Naive thymus-derived CD4-positive, alpha-beta T cell (primary cell): ENCODE results near the gene UFSP1. TPM values are rescaled to one million over a fixed set of nuclear protein-coding genes. Genes with fewer than 3 reads are reported as not detected.
A peak's percentile ranks its signal among the peaks of the same experiment; 100 is the strongest.
"Not testable (repeated sequence)": the region's sequence is repeated elsewhere in the genome, so short reads cannot be mapped to it uniquely, and the experiment has no call there.

Experiments used
- ATAC-seq: fragments of 150-1000 bp; cut with Tn5 transposase; 2 replicates; pipeline ENCODE4 v1.10.0; 2021; ENCODE audit warnings: mild to moderate bottlenecking, moderate library complexity
- CTCF ChIA-PET: fragments of 350-600 bp; sonication (Branson Sonifier 250); formaldehyde crosslinking; loops from one replicate; lab custom pipeline; 2021; ENCODE audit warnings: antibody characterized with exemption; lab: Charles Lee
- POLR2A ChIA-PET: fragments of 350-600 bp; sonication (Branson Sonifier 250); formaldehyde crosslinking; loops from one replicate; lab custom pipeline; 2021; ENCODE audit warnings: antibody characterized with exemption, inconsistent platforms; lab: Charles Lee
- DNase-seq, 9 donors: peaks; one replicate each; pipeline versions ENCODE4 v3.0.0 to v3.0.0-alpha.2; 2020 to 2022; ENCODE audit warnings: mixed read lengths in 1 of 9
- H3K27ac ChIP-seq: one replicate; pipeline ENCODE4 v1.7.0; 2013; ENCODE audit warnings: mild to moderate bottlenecking, low read depth, low read length, moderate library complexity
- H3K27me3 ChIP-seq, 2 donors: one replicate each; pipeline ENCODE4 v1.7.0; 2013; ENCODE audit warnings: low read length in 2 of 2, mild to moderate bottlenecking in 2 of 2, moderate library complexity in 2 of 2; ENCODE audit not compliant: control insufficient read depth in 2 of 2, insufficient read depth in 2 of 2
- H3K36me3 ChIP-seq, 3 experiments: 1 replicate in 2 of 3; 2 replicates in 1 of 3; pipeline ENCODE4 v1.7.0; 2013; ENCODE audit warnings: low read length in 3 of 3, mild to moderate bottlenecking in 3 of 3, moderate library complexity in 1 of 3; ENCODE audit not compliant: insufficient read depth in 3 of 3, control insufficient read depth in 2 of 3
- H3K4me1 ChIP-seq, 2 donors: one replicate each; pipeline ENCODE4 v1.7.0; 2013; ENCODE audit warnings: low read length in 2 of 2, mild to moderate bottlenecking in 2 of 2, moderate library complexity in 1 of 2; ENCODE audit not compliant: control insufficient read depth in 2 of 2, insufficient read depth in 2 of 2
- H3K4me3 ChIP-seq: 2 replicates; pipeline ENCODE4 v1.7.0; 2013; ENCODE audit warnings: mild to moderate bottlenecking, low read length
- H3K9me3 ChIP-seq, 3 experiments: 1 replicate in 2 of 3; 2 replicates in 1 of 3; pipeline ENCODE4 v1.7.0; 2013; ENCODE audit warnings: low read length in 3 of 3; ENCODE audit not compliant: control insufficient read depth in 2 of 3
- H3K27ac Mint-ChIP-seq, 9 donors: one replicate each; pipeline ENCODE4 v1.8.0; 2020 to 2022; ENCODE audit warnings: mixed read lengths in 9 of 9, mild to moderate bottlenecking in 8 of 9, moderate library complexity in 5 of 9, inconsistent platforms in 2 of 9
- H3K27me3 Mint-ChIP-seq, 5 donors: one replicate each; pipeline ENCODE4 v1.8.0; 2021 to 2022; ENCODE audit warnings: mixed read lengths in 5 of 5, mild to moderate bottlenecking in 1 of 5
- H3K36me3 Mint-ChIP-seq, 5 donors: one replicate each; pipeline ENCODE4 v1.8.0; 2020 to 2022; ENCODE audit warnings: mixed read lengths in 5 of 5, mild to moderate bottlenecking in 3 of 5, inconsistent platforms in 1 of 5
- H3K4me1 Mint-ChIP-seq, 7 donors: one replicate each; pipeline ENCODE4 v1.8.0; 2020 to 2022; ENCODE audit warnings: mixed read lengths in 7 of 7, mild to moderate bottlenecking in 3 of 7, inconsistent platforms in 1 of 7
- H3K4me3 Mint-ChIP-seq, 10 donors: one replicate each; pipeline ENCODE4 v1.8.0; 2020 to 2022; ENCODE audit warnings: mild to moderate bottlenecking in 10 of 10, mixed read lengths in 10 of 10, moderate library complexity in 6 of 10, inconsistent platforms in 2 of 10
- H3K9me3 Mint-ChIP-seq, 11 donors: one replicate each; pipeline ENCODE4 v1.8.0; 2020 to 2022; ENCODE audit warnings: mixed read lengths in 11 of 11, mild to moderate bottlenecking in 4 of 11, inconsistent platforms in 1 of 11, moderate library complexity in 1 of 11
- intact Hi-C, 2 donors: fragments of 100-400 bp; cut with micrococcal nuclease; formaldehyde crosslinking; loops; one replicate each; pipeline ENCODE4 v1.15.1; 2023
- polyA plus RNA-seq, 2 donors: library from polyadenylated mRNA; unstranded; fragments of 300-500 nt; fragmentation: Illumina TruSeq; gene quantifications; one replicate each; pipeline ENCODE4 v1.2.3, GENCODE V29; 2021
- total RNA-seq, 6 experiments: library from RNA in 5 of 6; stranded (reverse) in 5 of 6; gene quantifications; 1 replicate in 5 of 6; 2 replicates in 1 of 6; pipeline ENCODE4 v1.2.3 and lab custom pipeline; 2021 to 2026

The UFSP1 gene
- total and polyA plus RNA-seq, 7 experiments from 2014 or later = 0.99 to 11.1 (median 2.5) TPM

DNA sequence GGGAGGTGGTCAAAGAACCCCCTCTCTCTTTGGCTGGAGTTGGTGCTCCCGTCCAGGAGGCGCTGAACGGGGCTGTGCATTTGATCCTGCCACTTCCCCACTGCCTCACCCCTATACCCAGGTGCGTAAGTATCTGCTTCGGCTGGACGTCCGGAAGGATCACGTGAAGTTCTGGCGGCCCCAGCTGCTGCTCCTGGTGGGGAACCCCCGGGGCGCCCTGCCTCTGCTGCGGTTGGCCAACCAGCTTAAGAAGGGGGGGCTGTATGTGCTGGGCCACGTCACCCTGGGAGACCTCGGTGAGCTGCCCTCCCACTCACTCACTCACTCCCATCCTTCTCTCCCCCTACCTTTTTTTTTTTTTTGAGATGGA lies 27.9 kb downstream of the UFSP1 start:
- H3K36me3 Mint-ChIP-seq = peaks cover 9 to 35% (median 14%) of the 10 kb centered on the region in 5 donors
- no peaks in the 10 kb centered on the region for H3K27me3 ChIP-seq
- no peaks in the 10 kb centered on the region for H3K27me3 Mint-ChIP-seq
- no peaks in the 10 kb centered on the region for H3K9me3 Mint-ChIP-seq
- POLR2A ChIA-PET = interaction anchor here (1.0 to 1.2 kb wide), 2 partner anchors 9 to 12 kb away, joined by 3 read pairs; partner anchors contain the start of gene SLC12A9
- no peak overlapping the region for H3K27ac ChIP-seq
- no peak overlapping the region for H3K27ac Mint-ChIP-seq
- no peak overlapping the region for H3K4me3 ChIP-seq
- H3K4me1 ChIP-seq = peaks cover 0 to 11% of the 10 kb centered on the region in 2 donors
- peaks cover 0 to 71% (median 5%) of the 10 kb centered on the region in 3 experiments for H3K36me3 ChIP-seq
- no peaks in the 10 kb centered on the region for H3K9me3 ChIP-seq
- no peak overlapping the region for H3K4me3 Mint-ChIP-seq
- intact Hi-C loops = no loop called here
- H3K4me1 Mint-ChIP-seq = peaks cover 0 to 9% (median 3%) of the 10 kb centered on the region in 7 donors
- DNase-seq (no peak), ATAC-seq (no peak)
- CTCF ChIA-PET = interaction anchor here (0.6 to 0.7 kb wide), 3 partner anchors 26 to 1605 kb away, joined by 3 read pairs; no protein-coding TSS in a partner anchor

DNA sequence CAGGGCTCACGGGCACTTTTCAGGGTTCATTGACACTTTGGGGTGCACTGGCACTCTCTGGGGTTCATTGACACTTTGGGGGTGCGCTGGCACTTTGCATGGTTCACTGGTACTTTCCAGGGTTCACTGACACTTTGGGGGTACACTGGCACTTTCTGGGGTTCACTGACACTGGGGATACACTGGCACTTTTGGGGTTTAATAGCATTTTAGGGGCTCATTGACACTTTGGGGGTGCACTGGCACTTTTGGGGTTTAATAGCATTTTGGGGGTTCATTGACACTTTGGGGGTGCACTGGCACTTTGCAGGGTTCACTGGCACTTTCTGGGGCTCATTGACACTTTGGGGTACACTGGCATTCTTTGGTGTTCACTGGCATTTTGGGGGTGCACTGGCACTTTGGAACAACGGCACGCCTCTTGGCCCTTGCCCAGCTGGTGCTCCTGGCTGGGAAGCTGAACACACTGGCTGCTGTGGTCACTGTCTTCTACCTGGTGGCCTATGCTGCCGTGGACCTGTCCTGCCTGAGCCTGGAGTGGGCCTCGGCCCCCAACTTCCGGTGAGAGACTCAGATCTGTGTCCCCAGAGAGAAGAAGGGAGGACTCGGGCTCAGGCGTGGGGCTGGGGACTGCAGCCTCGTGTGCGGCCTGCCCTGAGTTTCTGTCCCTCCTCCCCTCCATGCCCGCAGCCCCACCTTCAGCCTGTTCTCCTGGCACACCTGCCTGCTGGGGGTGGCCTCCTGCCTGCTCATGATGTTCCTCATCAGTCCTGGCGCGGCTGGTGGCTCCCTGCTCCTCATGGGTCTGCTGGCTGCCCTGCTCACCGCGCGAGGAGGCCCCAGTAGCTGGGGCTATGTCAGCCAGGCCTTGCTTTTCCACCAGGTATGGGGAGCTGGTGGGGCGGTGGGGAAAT lies 28.6 kb downstream of the UFSP1 start:
- Mint-ChIP-seq H3K27ac (no peak overlapping the region), H3K4me1 (peaks cover 0 to 7% (median 0%) of the 10 kb centered on the region in 7 donors), H3K4me3 (no peak overlapping the region), H3K27me3 (no peaks in the 10 kb centered on the region), H3K36me3 (peaks cover 9 to 36% (median 14%) of the 10 kb centered on the region in 5 donors), H3K9me3 (no peaks in the 10 kb centered on the region)
- DNase-seq = no peak
- Histone ChIP-seq H3K36me3 (peaks cover 0 to 74% (median 5%) of the 10 kb centered on the region in 3 experiments), H3K9me3 (no peaks in the 10 kb centered on the region), H3K4me1 (peaks cover 0 to 7% of the 10 kb centered on the region in 2 donors), H3K27me3 (no peaks in the 10 kb centered on the region), H3K4me3 (no peak overlapping the region), H3K27ac (no peak overlapping the region)
- ATAC-seq = no peak
- intact Hi-C loops = no loop called here
- POLR2A ChIA-PET = interaction anchor here (0.6 to 1.2 kb wide), 2 partner anchors 12 to 28 kb away, joined by 3 read pairs; no protein-coding TSS in a partner anchor
- CTCF ChIA-PET = interaction anchor here (0.6 to 0.7 kb wide), 2 partner anchors 283 to 1606 kb away, joined by 3 read pairs; no protein-coding TSS in a partner anchor

DNA sequence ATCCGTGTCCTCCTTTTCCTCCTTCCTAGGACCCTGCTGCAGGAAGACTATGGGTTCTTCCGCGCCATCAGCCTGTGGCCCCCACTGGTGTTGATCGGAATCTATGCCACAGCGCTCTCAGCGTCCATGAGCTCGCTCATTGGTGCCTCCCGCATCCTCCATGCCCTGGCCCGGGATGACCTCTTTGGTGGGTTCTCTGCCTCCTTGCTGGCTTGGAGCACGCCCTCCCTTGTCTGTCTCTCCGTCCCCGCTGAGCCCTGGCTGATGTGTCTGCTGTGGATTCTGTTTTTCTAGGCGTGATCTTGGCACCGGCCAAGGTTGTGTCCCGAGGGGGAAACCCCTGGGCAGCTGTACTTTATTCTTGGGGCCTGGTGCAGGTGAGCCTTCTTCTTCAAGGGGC lies 29.7 kb downstream of the UFSP1 start:
- Mint-ChIP-seq H3K27ac (no peak overlapping the region), H3K4me1 (peaks cover 0 to 13% (median 5%) of the 10 kb centered on the region in 7 donors), H3K36me3 (peaks cover 9 to 39% (median 16%) of the 10 kb centered on the region in 5 donors), H3K4me3 (peak overlapping the region in 1 of 10 donors; percentile 45), H3K9me3 (no peaks in the 10 kb centered on the region), H3K27me3 (no peaks in the 10 kb centered on the region)
- ATAC-seq (no peak), DNase-seq (no peak)
- POLR2A ChIA-PET = interaction anchor here (0.6 kb wide), 1 partner anchor 29 kb away, joined by 3 read pairs; no protein-coding TSS in a partner anchor
- Histone ChIP-seq H3K4me3 (no peak overlapping the region), H3K27me3 (no peaks in the 10 kb centered on the region), H3K36me3 (peaks cover 0 to 77% (median 5%) of the 10 kb centered on the region in 3 experiments), H3K4me1 (no peaks in the 10 kb centered on the region), H3K9me3 (no peaks in the 10 kb centered on the region), H3K27ac (no peak overlapping the region)
- CTCF ChIA-PET = no interaction called here
- intact Hi-C loops = no loop called here

DNA sequence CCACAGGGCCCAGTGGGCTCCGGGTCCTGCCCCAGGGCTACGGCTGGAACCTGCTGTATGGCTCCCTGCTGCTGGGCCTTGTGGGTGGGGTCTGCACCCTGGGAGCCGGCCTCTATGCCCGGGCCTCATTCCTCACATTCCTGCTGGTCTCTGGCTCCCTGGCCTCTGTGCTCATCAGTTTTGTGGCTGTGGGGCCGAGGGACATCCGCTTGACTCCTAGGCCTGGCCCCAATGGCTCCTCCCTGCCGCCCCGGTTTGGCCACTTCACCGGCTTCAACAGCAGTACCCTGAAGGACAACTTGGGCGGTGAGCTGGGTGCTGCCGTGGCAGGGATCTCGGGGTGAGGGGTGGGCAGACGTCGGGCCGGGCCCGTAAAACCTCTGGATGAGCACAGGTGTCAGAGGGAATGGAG lies 32.6 kb downstream of the UFSP1 start:
- no peak for DNase-seq
- no peak for ATAC-seq
- Histone ChIP-seq H3K4me1 (peaks cover 8 to 10% of the 10 kb centered on the region in 2 donors), H3K4me3 (no peak overlapping the region), H3K9me3 (no peaks in the 10 kb centered on the region), H3K27ac (no peak overlapping the region), H3K27me3 (no peaks in the 10 kb centered on the region), H3K36me3 (peaks cover 0 to 62% (median 5%) of the 10 kb centered on the region in 3 experiments)
- H3K36me3 Mint-ChIP-seq = peaks cover 6 to 25% (median 15%) of the 10 kb centered on the region in 5 donors
- no peak overlapping the region for H3K4me3 Mint-ChIP-seq
- ChIA-PET CTCF (no interaction called here), POLR2A (interaction anchor here (1.5 kb wide), 1 partner anchor 18 kb away, joined by 4 read pairs; the partner anchor contains the start of gene SRRT)
- intact Hi-C loops = no loop called here
- H3K9me3 Mint-ChIP-seq = no peaks in the 10 kb centered on the region
- H3K27me3 Mint-ChIP-seq = no peaks in the 10 kb centered on the region
- H3K27ac Mint-ChIP-seq = peak overlapping the region in 1 of 9 donors; percentile 51
- peaks cover 0 to 25% (median 15%) of the 10 kb centered on the region in 7 donors for H3K4me1 Mint-ChIP-seq

DNA sequence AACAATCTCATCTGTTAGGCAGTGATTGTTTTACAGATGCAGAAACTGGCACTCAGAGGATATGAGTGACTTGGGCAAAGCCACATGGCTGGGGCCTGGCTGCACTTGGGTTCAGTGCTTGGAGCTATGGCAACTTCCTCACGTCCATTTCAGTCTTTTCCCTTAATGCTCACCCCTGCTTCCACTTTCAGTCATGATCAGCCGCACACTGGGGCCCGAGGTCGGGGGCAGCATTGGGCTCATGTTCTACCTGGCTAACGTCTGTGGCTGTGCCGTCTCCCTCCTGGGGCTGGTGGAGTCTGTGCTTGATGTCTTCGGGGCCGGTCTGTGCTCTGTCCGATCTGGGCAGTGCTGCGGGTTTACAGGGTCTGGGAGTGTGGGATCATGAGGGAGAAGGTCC lies 34.0 kb downstream of the UFSP1 start:
- H3K27me3 Mint-ChIP-seq = no peaks in the 10 kb centered on the region
- POLR2A ChIA-PET = no interaction called here
- H3K36me3 ChIP-seq = peaks cover 0 to 49% (median 5%) of the 10 kb centered on the region in 3 experiments
- peaks cover 0 to 31% (median 19%) of the 10 kb centered on the region in 7 donors for H3K4me1 Mint-ChIP-seq
- H3K4me1 ChIP-seq = peaks cover 8 to 16% of the 10 kb centered on the region in 2 donors
- intact Hi-C loops = no loop called here
- peak overlapping the region in 1 of 10 donors; percentile 53 for H3K4me3 Mint-ChIP-seq
- H3K27ac ChIP-seq = no peak overlapping the region
- CTCF ChIA-PET = no interaction called here
- DNase-seq (no peak), ATAC-seq (no peak)
- H3K9me3 Mint-ChIP-seq = no peaks in the 10 kb centered on the region
- peak overlapping the region in 2 of 9 donors; percentile 23 to 34 for H3K27ac Mint-ChIP-seq
- H3K4me3 ChIP-seq = no peak overlapping the region
- H3K9me3 ChIP-seq = no peaks in the 10 kb centered on the region
- no peaks in the 10 kb centered on the region for H3K27me3 ChIP-seq
- H3K36me3 Mint-ChIP-seq = peaks cover under 1 to 20% (median 11%) of the 10 kb centered on the region in 5 donors

DNA sequence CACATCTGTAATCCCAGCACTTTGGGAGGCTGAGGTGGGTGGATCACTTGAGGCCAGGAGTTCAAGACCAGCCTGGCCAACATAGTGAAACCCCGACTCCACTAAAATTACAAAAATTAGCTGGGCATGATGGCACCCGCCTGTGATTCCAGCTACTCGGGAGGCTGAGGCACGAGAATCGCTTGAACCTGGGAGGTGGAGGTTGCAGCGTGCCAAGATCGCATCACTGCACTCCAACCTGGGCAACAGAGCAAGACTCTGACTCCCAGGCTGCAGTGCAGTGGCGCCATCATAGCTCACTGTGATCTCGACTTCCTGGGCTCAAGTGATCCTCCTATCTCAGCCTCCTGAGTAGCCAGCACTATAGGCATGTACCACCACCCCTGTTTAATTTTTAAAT lies 34.6 kb downstream of the UFSP1 start:
- H3K9me3 Mint-ChIP-seq, CTCF ChIA-PET, H3K4me3 ChIP-seq, H3K27me3 ChIP-seq, H3K9me3 ChIP-seq, H3K27ac Mint-ChIP-seq, H3K27ac ChIP-seq, H3K27me3 Mint-ChIP-seq, ATAC-seq, DNase-seq: not testable (repeated sequence)
- H3K4me1 Mint-ChIP-seq = peaks cover 0 to 31% (median 19%) of the 10 kb centered on the region in 7 donors
- POLR2A ChIA-PET = interaction anchor here (1.8 to 2.1 kb wide), 2 partner anchors 9 to 20 kb away, joined by 4 to 10 read pairs; partner anchors contain the start of gene SRRT
- Histone ChIP-seq H3K4me1 (peaks cover 8 to 16% of the 10 kb centered on the region in 2 donors), H3K36me3 (peaks cover 0 to 43% (median 0%) of the 10 kb centered on the region in 3 experiments)
- intact Hi-C loops = loop anchor here (5.0 kb wide), 2 partner anchors 163 to 378 kb away; partner anchors contain the start of genes GIGYF1 (in 1 of the 2) and TSC22D4 (in 1 of the 2)
- peaks cover 0 to 16% (median 9%) of the 10 kb centered on the region in 5 donors for H3K36me3 Mint-ChIP-seq
- peak overlapping the region in 1 of 10 donors; percentile 13 for H3K4me3 Mint-ChIP-seq
